Stimulated activated CD8-positive, alpha-beta memory T cell treated with anti-CD3 and anti-CD28 coated beads, Interleukin-7, amount 100 ng/mL, for 4 hours (primary cell): ENCODE results near the gene CASTOR1.

Experiments
- DNase-seq, 2 donors: peaks; one replicate each; pipeline ENCODE4 v3.0.0-alpha.2; 2020; ENCODE audit warnings: low read depth in 2 of 2

The CASTOR1 gene

GRCh38 chr22:30263883-30264282, 25.4 kb downstream of the CASTOR1 start:
- DNase-seq = no peak

GRCh38 chr22:30262917-30263741, 26.2 kb downstream of the CASTOR1 start:
- peak; percentile 70 for DNase-seq

- DNase-seq = no peak
These were observed 27.2 kb downstream of the CASTOR1 start for GRCh38 chr22:30262112-30262511.

GRCh38 chr22:30261134-30261533, 28.2 kb downstream of the CASTOR1 start:
- no peak for DNase-seq

GRCh38 chr22:30260682-30261081, 28.6 kb downstream of the CASTOR1 start:
- DNase-seq = no peak

GRCh38 chr22:30260276-30260675, 29.0 kb downstream of the CASTOR1 start:
- no peak for DNase-seq

GRCh38 chr22:30254314-30254713, 35.0 kb downstream of the CASTOR1 start:
- DNase-seq = no peak

- no peak for DNase-seq
These were observed 36.0 kb downstream of the CASTOR1 start for GRCh38 chr22:30253205-30253852.

GRCh38 chr22:30252411-30253204, 36.7 kb downstream of the CASTOR1 start:
- DNase-seq = no peak

- no peak for DNase-seq
These were observed 37.6 kb downstream of the CASTOR1 start for GRCh38 chr22:30251711-30252110.

GRCh38 chr22:30250661-30251267, 38.5 kb downstream of the CASTOR1 start:
- peak in 1 of 2 donors; percentile 31 for DNase-seq

- DNase-seq = no peak
These were observed 39.2 kb downstream of the CASTOR1 start for GRCh38 chr22:30250039-30250565.

GRCh38 chr22:30249049-30250038, 40.0 kb downstream of the CASTOR1 start:
- DNase-seq = no peak

GRCh38 chr22:30248484-30248883, 40.8 kb downstream of the CASTOR1 start:
- no peak for DNase-seq

- DNase-seq = no peak
These were observed 41.3 kb downstream of the CASTOR1 start for GRCh38 chr22:30247974-30248373.

GRCh38 chr22:30247561-30247960, 41.7 kb downstream of the CASTOR1 start:
- no peak for DNase-seq

- DNase-seq = no peak
These were observed 42.4 kb downstream of the CASTOR1 start for GRCh38 chr22:30246814-30247376.

- DNase-seq = peak; percentile 26 to 64
These were observed 43.1 kb downstream of the CASTOR1 start, which contains the start of gene LIF for GRCh38 chr22:30245985-30246813. Gene LIF, minus strand, starts transcription at chr22:30246759. Its CDS starts 64 bp downstream, at chr22:30246695.
